K562 (cell line): ENCODE measurements around the gene MAP3K20. TPM values are rescaled to one million over a fixed set of nuclear protein-coding genes. Genes with fewer than 3 reads are reported as not detected.

Source experiments
- ATF1 ChIP-seq, 2 experiments: fragments of 450-650 bp in 1 of 2; IDR thresholded peaks; 2 replicates each; pipeline ENCODE4 v1.6.1; 2016; ENCODE audit warnings: missing compliant biosample characterization in 1 of 2, missing genetic modification characterization in 1 of 2
- ATF3 ChIP-seq, 2 experiments: fragments of 450-650 bp in 1 of 2; sonication (generic) in 1 of 2; formaldehyde crosslinking in 1 of 2; IDR thresholded peaks in 1 of 2; conservative IDR thresholded peaks in 1 of 2; 2 replicates each; pipeline versions ENCODE4 v1.6.1 to v1.8.1; 2016 to 2023; ENCODE audit warnings: mild to moderate bottlenecking in 2 of 2, moderate library complexity in 2 of 2, inconsistent platforms in 1 of 2, missing genetic modification reagents in 1 of 2
- C11orf30 ChIP-seq: fragments of 450-650 bp; IDR thresholded peaks from 2 replicates; pipeline ENCODE4 v1.6.1; 2016; ENCODE audit warnings: low read depth, mild to moderate bottlenecking
- DACH1 ChIP-seq: fragments of 450-650 bp; IDR thresholded peaks from 2 replicates; pipeline ENCODE4 v1.6.1; 2018; ENCODE audit not compliant: partially characterized antibody
- DPF2 ChIP-seq: fragments of 450-650 bp; IDR thresholded peaks from 2 replicates; pipeline ENCODE4 v1.6.1; 2016
- FOXP1 ChIP-seq: sonication (generic); formaldehyde crosslinking; IDR thresholded peaks from 2 replicates; pipeline ENCODE4 v1.8.0; 2022; ENCODE audit warnings: mild to moderate bottlenecking, missing genetic modification reagents
- HES1 ChIP-seq: fragments of 450-650 bp; IDR thresholded peaks from 2 replicates; pipeline ENCODE4 v1.6.1; 2016; ENCODE audit warnings: low read depth, mild to moderate bottlenecking, moderate library complexity
- JUN ChIP-seq, 2 experiments: sonication (generic) in 1 of 2; formaldehyde crosslinking in 1 of 2; IDR thresholded peaks; 2 replicates each; pipeline versions ENCODE4 v1.6.1 to v1.8.0; 2012 to 2022; ENCODE audit warnings: borderline replicate concordance in 2 of 2, mild to moderate bottlenecking in 2 of 2, improper control_type of control experiment in 1 of 2, low read depth in 1 of 2, low read length in 1 of 2, missing genetic modification reagents in 1 of 2
- JUNB ChIP-seq: fragments of 450-650 bp; formaldehyde crosslinking; conservative IDR thresholded peaks from 2 replicates; pipeline ENCODE4 v1.4.0; 2020; ENCODE audit warnings: mild to moderate bottlenecking
- KAT8 ChIP-seq: fragments of 450-650 bp; IDR thresholded peaks from 2 replicates; pipeline ENCODE4 v1.6.1; 2016; ENCODE audit warnings: low read depth, mild to moderate bottlenecking
- MEF2A ChIP-seq: IDR thresholded peaks from 2 replicates; pipeline ENCODE4 v1.6.1; 2011; ENCODE audit warnings: low read depth, mild to moderate bottlenecking, low read length, moderate library complexity; ENCODE audit not compliant: control insufficient read depth
- NR2C2 ChIP-seq, 2 experiments: fragments of 200-800 bp in 1 of 2; sonication (Bioruptor generic) in 1 of 2; sonication (generic) in 1 of 2; formaldehyde crosslinking in 1 of 2; IDR thresholded peaks; 2 replicates each; pipeline versions ENCODE4 v1.6.1 to v1.8.0; 2016 to 2022; ENCODE audit warnings: mild to moderate bottlenecking in 1 of 2, missing compliant biosample characterization in 1 of 2, missing genetic modification characterization in 1 of 2, missing genetic modification reagents in 1 of 2
- SIX5 ChIP-seq, 2 experiments: IDR thresholded peaks; 2 replicates each; pipeline ENCODE4 v1.6.1; 2011; ENCODE audit warnings: low read length in 2 of 2, borderline replicate concordance in 1 of 2, low read depth in 1 of 2, mild to moderate bottlenecking in 1 of 2, moderate library complexity in 1 of 2; ENCODE audit not compliant: insufficient read depth in 1 of 2
- ZNF175 ChIP-seq: fragments of 200-800 bp; sonication (Bioruptor generic); IDR thresholded peaks from 2 replicates; pipeline ENCODE4 v1.6.1; 2016; ENCODE audit warnings: low read depth, mild to moderate bottlenecking, missing genetic modification characterization, missing compliant biosample characterization
- ZNF551 ChIP-seq: fragments of 250-450 bp; sonication (Bioruptor Pico); IDR thresholded peaks from 2 replicates; pipeline ENCODE4 v1.5.0; 2021; ENCODE audit warnings: mild to moderate bottlenecking, moderate library complexity
- polyA plus RNA-seq, 8 experiments: library from polyadenylated mRNA; depleted of rRNA in 4 of 8; stranded (reverse) in 5 of 8; unstranded in 3 of 8; fragments of >200 nt; fragmentation: Nextera tagmentation in 2 of 8; fragmentation: Illumina TruSeq in 1 of 8; extraction: Ambion mirVana in 2 of 8; extraction: Trizol in 1 of 8; gene quantifications; 2 replicates each; pipeline versions ENCODE4 v1.2.1 to v1.2.3, GENCODE V29; 2011 to 2014; ENCODE audit warnings: inconsistent platforms in 1 of 8, missing spikeins in 1 of 8
- total RNA-seq, 7 experiments: library from RNA; depleted of rRNA in 6 of 7; stranded (reverse); fragments of >200 nt in 6 of 7; fragmentation: Illumina TruSeq in 2 of 7; extraction: Trizol in 2 of 7; gene quantifications; 2 replicates each; pipeline versions ENCODE4 v1.2.1 to v1.2.3, GENCODE V29; 2011 to 2021; ENCODE audit warnings: low replicate concordance in 1 of 7

Gene MAP3K20
- total and polyA plus RNA-seq, 9 of the 15 experiments (the other 6 are each of a cell fraction or from before 2014, with no cell fraction given), result 9.8 to 34.2 (median 27.3) TPM

- TF ChIP-seq KAT8 (no peak), SIX5 (IDR thresholded peaks at IDR 0.05; ENCODE audit: borderline replicate concordance in 1 of 2, insufficient read depth in 1 of 2, low read depth in 1 of 2, low read length in 2 of 2) (no peak), MEF2A (peak; percentile 89), JUNB (peak; percentile 86), ATF3 (IDR thresholded peaks at IDR 0.05) (peak; percentile 99), ATF3 (CRISPR knock-in tag; conservative IDR thresholded peaks at IDR 0.05) (peak; percentile 75), FOXP1 (CRISPR knock-in tag) (no peak), HES1 (no peak), ZNF175 (CRISPR knock-in tag) (0 out of 2 replicates have a peak, but pooled peaks have one; percentile 10), ATF1 (CRISPR knock-in tag; IDR thresholded peaks at IDR 0.05) (no peak), ATF1 (tag; IDR thresholded peaks at IDR 0.05) (0 out of 2 replicates have a peak, but pooled peaks have one; percentile 26), NR2C2 (CRISPR knock-in tag; IDR thresholded peaks at IDR 0.05) (no peak), NR2C2 (tag; IDR thresholded peaks at IDR 0.05) (peak; percentile 32; the same call in 1 of the 2 replicates), DPF2 (peak; percentile 68), C11orf30 (0 out of 2 replicates have a peak, but pooled peaks have one; percentile 4), JUN (IDR thresholded peaks at IDR 0.05; ENCODE audit: borderline replicate concordance, low read depth, low read length) (peak; percentile 97), JUN (CRISPR knock-in tag; IDR thresholded peaks at IDR 0.05; ENCODE audit: borderline replicate concordance) (no peak), ZNF551 (CRISPR knock-in tag) (no peak), DACH1 (peak; percentile 42)
Measured at GRCh38 chr2:173048897-173049661, 26.6 kb upstream of the MAP3K20 start (continued).
